OCI-LY1 (cell line): ENCODE data around the gene S100A1.

Experiments
- EZH2 ChIP-seq: fragments of 200-600 bp; sonication (generic), shearing (Covaris generic); IDR thresholded peaks from 2 replicates; pipeline ENCODE4 v1.8.0; 2017; ENCODE audit warnings: borderline replicate concordance, mixed run types, mild to moderate bottlenecking, antibody characterized with exemption, low read length, moderate library complexity, mixed read lengths
- TF ChIP-seq, protein P1 (sequence below): fragments of 200-600 bp; sonication (generic), shearing (Covaris generic); IDR thresholded peaks from 2 replicates; pipeline ENCODE4 v1.5.1; 2017; ENCODE audit warnings: mild to moderate bottlenecking, antibody characterized with exemption, low read length, moderate library complexity, mixed read lengths

DNA sequence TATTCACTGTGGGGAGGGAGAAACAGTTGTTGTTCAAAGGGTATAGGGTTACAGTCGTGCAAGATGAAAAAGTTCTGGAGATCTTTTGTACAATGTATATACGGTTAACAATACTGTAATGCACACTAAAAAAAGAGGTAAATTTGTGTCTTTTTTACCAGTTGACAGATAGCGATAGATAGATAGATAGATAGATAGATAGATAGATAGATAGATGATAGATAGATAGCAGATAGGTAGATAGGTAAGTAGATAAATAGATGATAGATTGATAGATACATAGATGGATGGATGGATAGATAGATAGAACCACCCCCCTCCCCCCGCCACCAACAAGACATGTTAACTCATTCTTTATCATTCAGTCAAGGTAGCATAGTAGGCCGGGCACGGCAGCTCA, 25.5 kb upstream of the S100A1 start:
- TF ChIP-seq, protein P1, sequence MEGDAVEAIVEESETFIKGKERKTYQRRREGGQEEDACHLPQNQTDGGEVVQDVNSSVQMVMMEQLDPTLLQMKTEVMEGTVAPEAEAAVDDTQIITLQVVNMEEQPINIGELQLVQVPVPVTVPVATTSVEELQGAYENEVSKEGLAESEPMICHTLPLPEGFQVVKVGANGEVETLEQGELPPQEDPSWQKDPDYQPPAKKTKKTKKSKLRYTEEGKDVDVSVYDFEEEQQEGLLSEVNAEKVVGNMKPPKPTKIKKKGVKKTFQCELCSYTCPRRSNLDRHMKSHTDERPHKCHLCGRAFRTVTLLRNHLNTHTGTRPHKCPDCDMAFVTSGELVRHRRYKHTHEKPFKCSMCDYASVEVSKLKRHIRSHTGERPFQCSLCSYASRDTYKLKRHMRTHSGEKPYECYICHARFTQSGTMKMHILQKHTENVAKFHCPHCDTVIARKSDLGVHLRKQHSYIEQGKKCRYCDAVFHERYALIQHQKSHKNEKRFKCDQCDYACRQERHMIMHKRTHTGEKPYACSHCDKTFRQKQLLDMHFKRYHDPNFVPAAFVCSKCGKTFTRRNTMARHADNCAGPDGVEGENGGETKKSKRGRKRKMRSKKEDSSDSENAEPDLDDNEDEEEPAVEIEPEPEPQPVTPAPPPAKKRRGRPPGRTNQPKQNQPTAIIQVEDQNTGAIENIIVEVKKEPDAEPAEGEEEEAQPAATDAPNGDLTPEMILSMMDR: no peak
- TF ChIP-seq EZH2: no peak
